MM.1S (cell line): ENCODE measurements around the gene CNTFR.

Experiments
- DNase-seq: peaks from one replicate; pipeline ENCODE4 v3.0.0-alpha.2; 2015
- H2AFZ ChIP-seq: fragments of 300-600 bp; sonication (generic); 2 replicates; pipeline ENCODE4 v1.6.0; 2016; ENCODE audit warnings: antibody characterized with exemption, low read length
- H3F3A ChIP-seq: fragments of 300-600 bp; sonication (generic); 2 replicates; pipeline ENCODE4 v1.6.1; 2016; ENCODE audit warnings: mild to moderate bottlenecking, antibody characterized with exemption, low read length, moderate library complexity, mixed read lengths; ENCODE audit not compliant: insufficient read depth
- H3K27ac ChIP-seq: fragments of 300-600 bp; sonication (generic); 2 replicates; pipeline ENCODE4 v1.5.1; 2016; ENCODE audit warnings: mild to moderate bottlenecking, low read length
- H3K27me3 ChIP-seq: fragments of 300-600 bp; sonication (generic); replicated peaks from 2 replicates; pipeline ENCODE4 v1.6.0; 2016; ENCODE audit warnings: low read length; ENCODE audit not compliant: insufficient read depth
- H3K36me3 ChIP-seq: fragments of 300-600 bp; sonication (generic); replicated peaks from 2 replicates; pipeline ENCODE4 v1.6.1; 2016; ENCODE audit warnings: mild to moderate bottlenecking, low read length, mixed read lengths; ENCODE audit not compliant: insufficient read depth
- H3K4me1 ChIP-seq: fragments of 300-600 bp; sonication (generic); 2 replicates; pipeline ENCODE4 v1.6.1; 2016; ENCODE audit warnings: low read length, mixed read lengths
- H3K4me2 ChIP-seq: fragments of 300-600 bp; sonication (generic); 2 replicates; pipeline ENCODE4 v1.6.0; 2016; ENCODE audit warnings: low read depth, low read length
- H3K4me3 ChIP-seq: fragments of 300-600 bp; sonication (generic); 2 replicates; pipeline ENCODE4 v1.5.1; 2016; ENCODE audit warnings: low read length, mixed read lengths
- H3K79me2 ChIP-seq: fragments of 300-600 bp; sonication (generic); 2 replicates; pipeline ENCODE4 v1.6.1; 2016; ENCODE audit warnings: mixed run types, low read length, mixed read lengths
- H3K9ac ChIP-seq: fragments of 300-600 bp; sonication (generic); 2 replicates; pipeline ENCODE4 v1.6.1; 2016; ENCODE audit warnings: low read length, mixed read lengths
- H3K9me2 ChIP-seq: fragments of 300-600 bp; sonication (generic); replicated peaks from 2 replicates; pipeline ENCODE4 v1.6.1; 2016; ENCODE audit warnings: mild to moderate bottlenecking, low read length, mixed read lengths; ENCODE audit not compliant: insufficient read depth
- H3K9me3 ChIP-seq: fragments of 300-600 bp; sonication (generic); replicated peaks from 2 replicates; pipeline ENCODE4 v1.6.1; 2016; ENCODE audit warnings: mild to moderate bottlenecking, low read length, mixed read lengths; ENCODE audit not compliant: insufficient read depth
- H4K20me1 ChIP-seq: fragments of 300-600 bp; sonication (generic); 2 replicates; pipeline ENCODE4 v1.6.1; 2016; ENCODE audit warnings: mild to moderate bottlenecking, low read length, moderate library complexity, mixed read lengths; ENCODE audit not compliant: insufficient read depth
- CTCF ChIP-seq: fragments of 300-600 bp; sonication (generic); IDR thresholded peaks from 2 replicates; pipeline ENCODE4 v1.5.1; 2016; ENCODE audit warnings: antibody characterized with exemption, low read length, mixed read lengths
- EZH2 ChIP-seq: fragments of 300-600 bp; sonication (generic); optimal IDR thresholded peaks from 2 replicates; pipeline ENCODE3; 2017; ENCODE audit warnings: low read depth, mild to moderate bottlenecking, antibody characterized with exemption, low read length, mixed read lengths
- EZH2phosphoT487 ChIP-seq: fragments of 300-600 bp; sonication (generic); IDR thresholded peaks from 2 replicates; pipeline ENCODE4 v1.6.1; 2018; ENCODE audit warnings: antibody characterized with exemption, low read length

CNTFR gene

GRCh38 chr9:34520505-34521385, 68.8 kb downstream of the CNTFR start:
- Histone ChIP-seq H3K4me3 (no peak overlapping the region), H3K27me3 (peaks cover 30% of the 10 kb centered on the region), H3K27ac (no peak overlapping the region), H3K9me2 (no peaks in the 10 kb centered on the region), H3K4me1 (0 out of 2 replicates have a peak, but pooled peaks cover 4% of the 10 kb centered on the region), H3K36me3 (no peaks in the 10 kb centered on the region), H3K9me3 (no peaks in the 10 kb centered on the region), H2AFZ (no peak overlapping the region), H3F3A (0 out of 2 replicates have a peak, but pooled peaks cover 3% of the 10 kb centered on the region), H3K79me2 (no peaks in the 10 kb centered on the region), H3K4me2 (no peak overlapping the region), H3K9ac (no peak overlapping the region), H4K20me1 (no peaks in the 10 kb centered on the region)
- no peak for TF ChIP-seq EZH2
- TF ChIP-seq CTCF = no peak
- no peak for TF ChIP-seq EZH2phosphoT487
- DNase-seq = no peak

GRCh38 chr9:34520096-34520495, 69.4 kb downstream of the CNTFR start:
- peaks cover 23% of the 10 kb centered on the region for H3K27me3 ChIP-seq
- no peaks in the 10 kb centered on the region for H3K9me3 ChIP-seq
- TF ChIP-seq EZH2phosphoT487 = no peak
- TF ChIP-seq CTCF = no peak
- TF ChIP-seq EZH2 = no peak
- H2AFZ ChIP-seq = no peak overlapping the region
- DNase-seq = no peak
- H3K27ac ChIP-seq = no peak overlapping the region
- 0 out of 2 replicates have a peak, but pooled peaks cover 4% of the 10 kb centered on the region for H3K4me1 ChIP-seq
- no peak overlapping the region for H3K9ac ChIP-seq
- no peak overlapping the region for H3K4me3 ChIP-seq
- no peaks in the 10 kb centered on the region for H3K36me3 ChIP-seq
- H3K9me2 ChIP-seq = no peaks in the 10 kb centered on the region
- H3K79me2 ChIP-seq = no peaks in the 10 kb centered on the region
- H4K20me1 ChIP-seq = no peaks in the 10 kb centered on the region
- 0 out of 2 replicates have a peak, but pooled peaks cover 3% of the 10 kb centered on the region for H3F3A ChIP-seq
- no peak overlapping the region for H3K4me2 ChIP-seq

GRCh38 chr9:34519321-34520020, 70.1 kb downstream of the CNTFR start:
- no peak overlapping the region for H3K27ac ChIP-seq
- H3K4me3 ChIP-seq = no peak overlapping the region
- no peak overlapping the region for H3K4me2 ChIP-seq
- 0 out of 2 replicates have a peak, but pooled peaks cover 3% of the 10 kb centered on the region for H3F3A ChIP-seq
- 0 out of 2 replicates have a peak, but pooled peaks cover 4% of the 10 kb centered on the region for H3K4me1 ChIP-seq
- DNase-seq = no peak
- H4K20me1 ChIP-seq = no peaks in the 10 kb centered on the region
- no peak for TF ChIP-seq EZH2
- TF ChIP-seq EZH2phosphoT487 = no peak
- peak; percentile 13; the same call in 1 of the 2 replicates for TF ChIP-seq CTCF
- H3K36me3 ChIP-seq = no peaks in the 10 kb centered on the region
- H3K79me2 ChIP-seq = no peaks in the 10 kb centered on the region
- H3K9me2 ChIP-seq = no peaks in the 10 kb centered on the region
- no peak overlapping the region for H3K9ac ChIP-seq
- no peak overlapping the region for H2AFZ ChIP-seq
- H3K27me3 ChIP-seq = peaks cover 17% of the 10 kb centered on the region
- H3K9me3 ChIP-seq = no peaks in the 10 kb centered on the region
